Lower leg skin (tissue), 3 donors: ENCODE measurements around the gene ELOVL5.

Experiments
- CTCF ChIP-seq, 3 donors: fragments of 450-650 bp; IDR thresholded peaks; one replicate each; pipeline ENCODE4 v1.5.1; 2016; ENCODE audit warnings: antibody characterized with exemption in 3 of 3, mild to moderate bottlenecking in 3 of 3, moderate library complexity in 2 of 3
- POLR2A ChIP-seq, 2 donors: fragments of 450-650 bp; IDR thresholded peaks; one replicate each; pipeline ENCODE4 v1.6.1; 2016 to 2017; ENCODE audit warnings: antibody characterized with exemption in 2 of 2, mild to moderate bottlenecking in 1 of 2, moderate library complexity in 1 of 2

GRCh38 chr6:53369876-53370515 lies 21.2 kb upstream of the ELOVL5 start:
- TF ChIP-seq CTCF (IDR thresholded peaks at IDR 0.05) (no peak), POLR2A (IDR thresholded peaks at IDR 0.05) (no peak)
